ENCODE measurements around the gene HLCS.

DNA sequence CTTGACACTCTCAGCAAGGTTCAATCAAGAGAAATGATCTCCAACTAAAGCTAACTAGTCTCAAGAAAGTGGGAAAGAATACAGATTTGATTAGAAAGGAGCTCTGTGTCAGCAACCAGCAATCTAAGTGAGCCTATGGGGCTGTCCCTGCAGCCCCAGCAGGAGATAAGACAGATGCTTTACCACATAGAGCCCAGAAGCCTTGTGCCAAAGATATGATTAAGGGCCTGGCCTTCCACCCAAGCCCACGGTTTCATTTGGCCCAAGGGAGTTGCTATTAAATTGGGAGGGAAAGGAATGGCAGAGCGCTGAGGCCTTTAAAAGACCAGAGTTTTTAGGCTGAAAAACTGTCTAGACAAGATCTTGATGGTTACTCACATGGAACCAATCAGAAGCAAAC is 74.8 kb downstream of the HLCS start:
- TF ChIP-seq, protein P1, sequence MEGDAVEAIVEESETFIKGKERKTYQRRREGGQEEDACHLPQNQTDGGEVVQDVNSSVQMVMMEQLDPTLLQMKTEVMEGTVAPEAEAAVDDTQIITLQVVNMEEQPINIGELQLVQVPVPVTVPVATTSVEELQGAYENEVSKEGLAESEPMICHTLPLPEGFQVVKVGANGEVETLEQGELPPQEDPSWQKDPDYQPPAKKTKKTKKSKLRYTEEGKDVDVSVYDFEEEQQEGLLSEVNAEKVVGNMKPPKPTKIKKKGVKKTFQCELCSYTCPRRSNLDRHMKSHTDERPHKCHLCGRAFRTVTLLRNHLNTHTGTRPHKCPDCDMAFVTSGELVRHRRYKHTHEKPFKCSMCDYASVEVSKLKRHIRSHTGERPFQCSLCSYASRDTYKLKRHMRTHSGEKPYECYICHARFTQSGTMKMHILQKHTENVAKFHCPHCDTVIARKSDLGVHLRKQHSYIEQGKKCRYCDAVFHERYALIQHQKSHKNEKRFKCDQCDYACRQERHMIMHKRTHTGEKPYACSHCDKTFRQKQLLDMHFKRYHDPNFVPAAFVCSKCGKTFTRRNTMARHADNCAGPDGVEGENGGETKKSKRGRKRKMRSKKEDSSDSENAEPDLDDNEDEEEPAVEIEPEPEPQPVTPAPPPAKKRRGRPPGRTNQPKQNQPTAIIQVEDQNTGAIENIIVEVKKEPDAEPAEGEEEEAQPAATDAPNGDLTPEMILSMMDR (IDR thresholded peaks at IDR 0.05) = no peak
- TF ChIP-seq POLR2A (IDR thresholded peaks at IDR 0.05) = no peak
- TF ChIP-seq POLR2AphosphoS5 (IDR thresholded peaks at IDR 0.05) = no peak

All from sigmoid colon (tissue), 4 donors.